Measurements from ENCODE around the gene FAM149A.

GRCh38 chr4:186078981-186079638, 25.4 kb upstream of the FAM149A start:
- TF ChIP-seq CTCF (IDR thresholded peaks at IDR 0.05; ENCODE audit: insufficient read depth, low read depth, low read length) (no peak), EZH2 (IDR thresholded peaks at IDR 0.05; ENCODE audit: insufficient read depth, low read length) (no peak)
